Right atrium auricular region (tissue), 2 donors: ENCODE results near the gene MDM2. TPM values are rescaled to one million over a fixed set of nuclear protein-coding genes. Genes with fewer than 3 reads are reported as not detected.
"Not testable (repeated sequence)": the region's sequence is repeated elsewhere in the genome, so short reads cannot be mapped to it uniquely, and the experiment has no call there.

Experiments used
- DNase-seq: peaks from one replicate; pipeline ENCODE4 v3.0.0-alpha.2; 2019; ENCODE audit warnings: low spot score
- H3K27ac ChIP-seq, 2 donors: fragments of 200-600 bp; sonication (generic); 1 replicate in 1 of 2; 2 replicates in 1 of 2; pipeline ENCODE4 v1.5.1; 2016 to 2019
- H3K27me3 ChIP-seq, 2 donors: fragments of 200-600 bp; sonication (generic); one replicate each; pipeline versions ENCODE4 v1.5.1 to v1.6.0; 2017 to 2019
- H3K36me3 ChIP-seq: fragments of 200-600 bp; sonication (generic); one replicate; pipeline ENCODE4 v1.5.1; 2016
- H3K4me1 ChIP-seq, 2 donors: fragments of 200-600 bp; sonication (generic); one replicate each; pipeline versions ENCODE4 v1.5.1 to v1.6.0; 2017 to 2019
- H3K4me3 ChIP-seq, 2 donors: fragments of 200-600 bp; sonication (generic); 1 replicate in 1 of 2; 2 replicates in 1 of 2; pipeline ENCODE4 v1.5.1; 2017 to 2019; ENCODE audit warnings: mild to moderate bottlenecking in 1 of 2, moderate library complexity in 1 of 2
- H3K9me3 ChIP-seq, 2 donors: fragments of 200-600 bp; sonication (generic); one replicate each; pipeline ENCODE4 v1.5.1; 2019
- CTCF ChIP-seq, 2 donors: fragments of 200-600 bp; sonication (generic); IDR thresholded peaks; one replicate each; pipeline ENCODE4 v1.5.1; 2019; ENCODE audit warnings: antibody characterized with exemption in 2 of 2
- total RNA-seq, 2 donors: library from RNA; depleted of rRNA; stranded (reverse); fragments of >200 nt; gene quantifications; one replicate each; pipeline ENCODE4 v1.1.0, GENCODE V29; 2016

MDM2 gene
- total RNA-seq, 2 donors from 2014 or later: 36.0 to 36.6 TPM

GRCh38 chr12:68815232-68815927 lies 7.4 kb downstream of the MDM2 start:
- no peak overlapping the region for H3K27ac ChIP-seq
- no peaks in the 10 kb centered on the region for H3K9me3 ChIP-seq
- no peak for DNase-seq
- peaks cover 78% of the 10 kb centered on the region for H3K36me3 ChIP-seq
- no peak for TF ChIP-seq CTCF (IDR thresholded peaks at IDR 0.05)
- no peak overlapping the region for H3K4me3 ChIP-seq
- no peaks in the 10 kb centered on the region for H3K27me3 ChIP-seq
- H3K4me1 ChIP-seq: peaks cover 0 to 19% of the 10 kb centered on the region in 2 donors

GRCh38 chr12:68815928-68816800 lies 8.2 kb downstream of the MDM2 start:
- Histone ChIP-seq H3K4me1 (peaks cover 0 to 12% of the 10 kb centered on the region in 2 donors), H3K9me3 (no peaks in the 10 kb centered on the region), H3K27me3 (no peaks in the 10 kb centered on the region), H3K27ac (no peak overlapping the region), H3K36me3 (peaks cover 76% of the 10 kb centered on the region), H3K4me3 (no peak overlapping the region)
- DNase-seq: no peak
- no peak for TF ChIP-seq CTCF (IDR thresholded peaks at IDR 0.05)

GRCh38 chr12:68819481-68819880 lies 11.5 kb downstream of the MDM2 start:
- not testable (repeated sequence) for H3K9me3 ChIP-seq, H3K27ac ChIP-seq, H3K27me3 ChIP-seq, DNase-seq, H3K4me3 ChIP-seq
- Histone ChIP-seq H3K36me3 (peaks cover 65% of the 10 kb centered on the region), H3K4me1 (peaks cover 0 to 13% of the 10 kb centered on the region in 2 donors)

GRCh38 chr12:68821357-68822188 lies 13.6 kb downstream of the MDM2 start:
- no peak overlapping the region for H3K27ac ChIP-seq
- no peak for TF ChIP-seq CTCF (IDR thresholded peaks at IDR 0.05)
- no peak for DNase-seq
- H3K36me3 ChIP-seq: peaks cover 79% of the 10 kb centered on the region
- no peaks in the 10 kb centered on the region for H3K27me3 ChIP-seq
- H3K4me1 ChIP-seq: peaks cover 0 to 6% of the 10 kb centered on the region in 2 donors
- no peaks in the 10 kb centered on the region for H3K9me3 ChIP-seq
- no peak overlapping the region for H3K4me3 ChIP-seq

GRCh38 chr12:68823696-68824095 lies 15.7 kb downstream of the MDM2 start:
- no peaks in the 10 kb centered on the region for H3K27me3 ChIP-seq
- peaks cover 82% of the 10 kb centered on the region for H3K36me3 ChIP-seq
- no peak overlapping the region for H3K27ac ChIP-seq
- H3K9me3 ChIP-seq: no peaks in the 10 kb centered on the region
- no peak for TF ChIP-seq CTCF (IDR thresholded peaks at IDR 0.05)
- H3K4me1 ChIP-seq: peaks cover 0 to 6% of the 10 kb centered on the region in 2 donors
- no peak overlapping the region for H3K4me3 ChIP-seq
- DNase-seq: no peak
